PFSK-1 (cell line): ENCODE measurements around the gene FOCAD.

Experiments
- FOXP2 ChIP-seq: optimal IDR thresholded peaks from 2 replicates; pipeline ENCODE3; 2011; ENCODE audit warnings: borderline replicate concordance, control low read depth, inconsistent platforms; ENCODE audit not compliant: insufficient read depth; ENCODE audit errors: extremely low read length, extremely low read depth
- POLR2AphosphoS5 ChIP-seq: IDR thresholded peaks from 2 replicates; pipeline ENCODE4 v1.6.1; 2012; ENCODE audit warnings: low read depth, mild to moderate bottlenecking, control low read depth, low read length, moderate library complexity
- REST ChIP-seq, 2 experiments: IDR thresholded peaks; 2 replicates each; pipeline versions ENCODE4 v1.6.1 to v1.8.0; 2011 to 2012; ENCODE audit warnings: low read depth in 2 of 2, low read length in 2 of 2, control low read depth in 1 of 2, inconsistent platforms in 1 of 2, mild to moderate bottlenecking in 1 of 2, moderate library complexity in 1 of 2; ENCODE audit not compliant: insufficient read depth in 1 of 2
- SIN3A ChIP-seq: IDR thresholded peaks from 2 replicates; pipeline ENCODE4 v1.6.1; 2012; ENCODE audit warnings: mild to moderate bottlenecking, low read length, moderate library complexity, borderline replicate concordance; ENCODE audit not compliant: insufficient read depth
- TAF1 ChIP-seq: IDR thresholded peaks from 2 replicates; pipeline ENCODE4 v1.6.1; 2012; ENCODE audit warnings: low read length, control low read depth, borderline replicate concordance; ENCODE audit not compliant: insufficient read depth

The FOCAD gene

GRCh38 chr9:21030389-21031035, 346.5 kb downstream of the FOCAD start:
- no peak for TF ChIP-seq TAF1
- TF ChIP-seq SIN3A, result no peak
- TF ChIP-seq REST (IDR thresholded peaks at IDR 0.05; ENCODE audit: insufficient read depth in 1 of 2, low read depth in 2 of 2, low read length in 2 of 2), result no peak
- TF ChIP-seq FOXP2, result no peak
- TF ChIP-seq POLR2AphosphoS5, result no peak

- no peak for TF ChIP-seq FOXP2
- TF ChIP-seq REST (IDR thresholded peaks at IDR 0.05; ENCODE audit: insufficient read depth in 1 of 2, low read depth in 2 of 2, low read length in 2 of 2), result no peak
- TF ChIP-seq SIN3A, result no peak
- no peak for TF ChIP-seq POLR2AphosphoS5
- no peak for TF ChIP-seq TAF1
Observed at GRCh38 chr9:21031091-21031807, 347.2 kb downstream of the FOCAD start, which contains the start of gene HACD4. HACD4 (minus strand) TSS chr9:21031640; CDS start chr9:21031590, 50 bp downstream.

GRCh38 chr9:21031808-21032183, 347.7 kb downstream of the FOCAD start:
- TF ChIP-seq TAF1 (no peak), SIN3A (no peak), REST (IDR thresholded peaks at IDR 0.05; ENCODE audit: insufficient read depth in 1 of 2, low read depth in 2 of 2, low read length in 2 of 2) (no peak), FOXP2 (no peak), POLR2AphosphoS5 (no peak)

- TF ChIP-seq SIN3A, result no peak
- no peak for TF ChIP-seq FOXP2
- no peak for TF ChIP-seq REST (IDR thresholded peaks at IDR 0.05; ENCODE audit: insufficient read depth in 1 of 2, low read depth in 2 of 2, low read length in 2 of 2)
- no peak for TF ChIP-seq POLR2AphosphoS5
- TF ChIP-seq TAF1, result no peak
Observed at GRCh38 chr9:21037278-21037677, 353.2 kb downstream of the FOCAD start.
